ENCODE data around the gene CTSC. TPM values are rescaled to one million over a fixed set of nuclear protein-coding genes. Genes with fewer than 3 reads are reported as not detected.

CTSC gene
- total RNA-seq, 4 donors from 2014 or later = 54.8 to 87.5 (median 64.2) TPM

GRCh38 chr11:88353386-88353785 is 15.8 kb upstream of the CTSC start:
- H3K4me1 ChIP-seq = peaks cover 0 to 3% of the 10 kb centered on the region in 2 donors
- intact Hi-C loops (cut with DNase I) = no loop called here

GRCh38 chr11:88352139-88352538 is 14.6 kb upstream of the CTSC start:
- Histone ChIP-seq H3K27me3 (no peaks in the 10 kb centered on the region), H3K4me3 (replicated peaks in 1 of 3) (no peak overlapping the region), H3K4me1 (peaks cover 0 to under 1% of the 10 kb centered on the region in 2 donors), H3K9me3 (no peaks in the 10 kb centered on the region), H3K36me3 (no peaks in the 10 kb centered on the region), H3K27ac (no peak overlapping the region)
- intact Hi-C loops (cut with DNase I) = no loop called here
- peak in 1 of 2 donors; percentile 5 for DNase-seq
- TF ChIP-seq, protein P1, sequence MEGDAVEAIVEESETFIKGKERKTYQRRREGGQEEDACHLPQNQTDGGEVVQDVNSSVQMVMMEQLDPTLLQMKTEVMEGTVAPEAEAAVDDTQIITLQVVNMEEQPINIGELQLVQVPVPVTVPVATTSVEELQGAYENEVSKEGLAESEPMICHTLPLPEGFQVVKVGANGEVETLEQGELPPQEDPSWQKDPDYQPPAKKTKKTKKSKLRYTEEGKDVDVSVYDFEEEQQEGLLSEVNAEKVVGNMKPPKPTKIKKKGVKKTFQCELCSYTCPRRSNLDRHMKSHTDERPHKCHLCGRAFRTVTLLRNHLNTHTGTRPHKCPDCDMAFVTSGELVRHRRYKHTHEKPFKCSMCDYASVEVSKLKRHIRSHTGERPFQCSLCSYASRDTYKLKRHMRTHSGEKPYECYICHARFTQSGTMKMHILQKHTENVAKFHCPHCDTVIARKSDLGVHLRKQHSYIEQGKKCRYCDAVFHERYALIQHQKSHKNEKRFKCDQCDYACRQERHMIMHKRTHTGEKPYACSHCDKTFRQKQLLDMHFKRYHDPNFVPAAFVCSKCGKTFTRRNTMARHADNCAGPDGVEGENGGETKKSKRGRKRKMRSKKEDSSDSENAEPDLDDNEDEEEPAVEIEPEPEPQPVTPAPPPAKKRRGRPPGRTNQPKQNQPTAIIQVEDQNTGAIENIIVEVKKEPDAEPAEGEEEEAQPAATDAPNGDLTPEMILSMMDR (IDR thresholded peaks at IDR 0.05) = no peak
- no peak for TF ChIP-seq POLR2A (IDR thresholded peaks at IDR 0.05)

More at GRCh38 chr11:88353386-88353785, 15.8 kb upstream of the CTSC start:
- WGBS, 2 donors = 91 to 95% methylated on average over 3 of the region's 3 CpGs
- Histone ChIP-seq H3K4me3 (replicated peaks in 1 of 3) (no peak overlapping the region), H3K36me3 (no peaks in the 10 kb centered on the region), H3K9me3 (no peaks in the 10 kb centered on the region), H3K27ac (no peak overlapping the region), H3K27me3 (no peaks in the 10 kb centered on the region)
- DNase-seq = no peak
- TF ChIP-seq POLR2A (IDR thresholded peaks at IDR 0.05) = no peak
- TF ChIP-seq, protein P1 (IDR thresholded peaks at IDR 0.05) = no peak

DNA sequence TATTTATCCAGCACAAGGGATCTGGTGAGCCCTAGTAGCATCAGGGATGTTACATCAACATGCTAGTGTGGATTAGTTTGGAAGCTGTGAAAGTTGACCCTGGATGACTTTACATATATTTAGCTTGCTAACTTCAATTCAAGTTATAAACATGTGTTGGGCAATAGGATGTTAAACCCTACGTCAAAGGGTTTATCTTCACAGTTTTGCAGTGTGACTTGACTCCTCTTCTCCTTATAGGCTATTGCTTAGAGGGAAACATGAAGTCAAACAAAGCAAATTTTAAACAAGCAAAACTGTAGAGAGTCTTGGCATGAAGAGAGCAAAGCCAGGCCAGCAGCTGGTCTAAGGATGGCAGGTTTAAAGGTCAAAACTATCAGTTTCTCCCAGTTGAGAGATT is 11.3 kb upstream of the CTSC start:
- WGBS, 2 donors = 89 to 100% methylated on average over 1 of the region's 1 CpG
- intact Hi-C loops (cut with DNase I) = no loop called here
- no peaks in the 10 kb centered on the region for H3K36me3 ChIP-seq
- H3K4me1 ChIP-seq = no peaks in the 10 kb centered on the region
- no peak overlapping the region for H3K4me3 ChIP-seq (replicated peaks in 1 of 3)
- no peak overlapping the region for H3K27ac ChIP-seq
- H3K9me3 ChIP-seq = no peaks in the 10 kb centered on the region
- DNase-seq = no peak
- no peak for TF ChIP-seq POLR2A (IDR thresholded peaks at IDR 0.05)
- TF ChIP-seq, protein P1 (IDR thresholded peaks at IDR 0.05) = no peak
- no peaks in the 10 kb centered on the region for H3K27me3 ChIP-seq

DNA sequence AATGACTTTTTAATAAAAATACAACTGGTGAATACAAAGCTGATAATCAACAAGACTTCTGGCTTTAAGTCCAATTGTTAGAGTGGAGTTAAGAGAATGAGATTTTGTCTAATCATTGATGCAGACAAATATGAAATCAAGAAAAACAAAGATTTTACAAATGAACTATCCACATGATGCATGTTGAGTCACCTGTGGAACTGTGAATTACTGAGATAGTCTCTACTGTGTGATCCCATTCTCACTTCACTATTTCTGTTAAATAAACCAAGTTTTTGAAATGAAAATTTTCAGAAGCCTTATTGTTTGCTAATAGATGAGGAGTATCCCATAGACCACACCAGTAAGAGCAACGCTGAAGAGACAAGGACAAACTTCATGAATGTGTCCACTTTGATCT is 8.4 kb upstream of the CTSC start:
- TF ChIP-seq, protein P1 (IDR thresholded peaks at IDR 0.05) = no peak
- no peak for TF ChIP-seq POLR2A (IDR thresholded peaks at IDR 0.05)
- Histone ChIP-seq H3K4me1 (no peaks in the 10 kb centered on the region), H3K36me3 (no peaks in the 10 kb centered on the region), H3K4me3 (replicated peaks in 1 of 3) (no peak overlapping the region), H3K9me3 (no peaks in the 10 kb centered on the region), H3K27me3 (no peaks in the 10 kb centered on the region), H3K27ac (no peak overlapping the region)
- intact Hi-C loops (cut with DNase I) = no loop called here
- 91 to 97% methylated on average over 1 of the region's 1 CpG for WGBS, 2 donors
- DNase-seq = no peak

DNA sequence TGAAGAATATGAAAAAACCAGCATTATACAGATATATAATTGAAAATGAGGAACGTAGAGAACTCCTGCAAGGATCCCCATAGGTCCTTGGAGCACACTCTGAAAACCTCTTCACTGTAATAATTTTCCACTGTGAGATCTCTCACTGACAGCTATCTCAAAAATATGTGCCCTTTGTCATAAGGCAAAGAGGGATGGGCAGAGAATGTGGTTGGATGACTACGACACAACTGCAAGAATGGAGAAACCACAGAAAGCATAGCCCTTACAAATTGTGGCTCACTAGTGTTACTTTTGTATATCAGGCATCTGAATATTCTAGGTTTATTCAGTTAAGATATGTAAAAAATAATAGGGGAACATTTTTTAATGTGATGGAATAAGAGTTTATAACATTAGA is 7.9 kb upstream of the CTSC start:
- TF ChIP-seq, protein P1 (IDR thresholded peaks at IDR 0.05) = no peak
- no peak for TF ChIP-seq POLR2A (IDR thresholded peaks at IDR 0.05)
- intact Hi-C loops (cut with DNase I) = no loop called here
- 84 to 94% methylated on average over 2 of the region's 2 CpGs for WGBS, 2 donors

More for the DNA sequence above, 7.9 kb upstream of the CTSC start:
- Histone ChIP-seq H3K36me3 (no peaks in the 10 kb centered on the region), H3K4me3 (replicated peaks in 1 of 3) (no peak overlapping the region), H3K27ac (no peak overlapping the region), H3K9me3 (no peaks in the 10 kb centered on the region), H3K4me1 (no peaks in the 10 kb centered on the region), H3K27me3 (no peaks in the 10 kb centered on the region)
- no peak for DNase-seq
